Right ventricle myocardium inferior (tissue), 1 donor: Measurements from ENCODE around the gene PCDHGA9. TPM values are rescaled to one million over a fixed set of nuclear protein-coding genes. Genes with fewer than 3 reads are reported as not detected.
A peak's percentile ranks its signal among the peaks of the same experiment; 100 is the strongest.
"Not testable (repeated sequence)": the region's sequence is repeated elsewhere in the genome, so short reads cannot be mapped to it uniquely, and the experiment has no call there.

ENCODE experiments used
- ATAC-seq: fragments of 200-7000 bp; cut with Tn5 transposase; one replicate; pipeline ENCODE4 v1.9.1; 2020; ENCODE audit warnings: mild to moderate bottlenecking, moderate library complexity
- DNase-seq: peaks from one replicate; pipeline ENCODE4 v3.0.0; 2021; ENCODE audit errors: missing footprints
- intact Hi-C: fragments of 100-400 bp; cut with DNase I; formaldehyde crosslinking; loops from one replicate; pipeline ENCODE4 v1.11.0; 2022
- total RNA-seq: library from RNA; stranded (reverse); fragmentation: NEBNext Ultra II Directional; extraction: Animal tissue kit (Norgen Biotek cat#: 25700); gene quantifications from one replicate; pipeline ENCODE4 v1.2.1, GENCODE V29; 2021
- donor health status: DM: no; HTN: yes; CAD: no; lungs with severe emphysema.

Gene PCDHGA9
- total RNA-seq, 1 donor from 2014 or later, result 4.2 TPM

DNA sequence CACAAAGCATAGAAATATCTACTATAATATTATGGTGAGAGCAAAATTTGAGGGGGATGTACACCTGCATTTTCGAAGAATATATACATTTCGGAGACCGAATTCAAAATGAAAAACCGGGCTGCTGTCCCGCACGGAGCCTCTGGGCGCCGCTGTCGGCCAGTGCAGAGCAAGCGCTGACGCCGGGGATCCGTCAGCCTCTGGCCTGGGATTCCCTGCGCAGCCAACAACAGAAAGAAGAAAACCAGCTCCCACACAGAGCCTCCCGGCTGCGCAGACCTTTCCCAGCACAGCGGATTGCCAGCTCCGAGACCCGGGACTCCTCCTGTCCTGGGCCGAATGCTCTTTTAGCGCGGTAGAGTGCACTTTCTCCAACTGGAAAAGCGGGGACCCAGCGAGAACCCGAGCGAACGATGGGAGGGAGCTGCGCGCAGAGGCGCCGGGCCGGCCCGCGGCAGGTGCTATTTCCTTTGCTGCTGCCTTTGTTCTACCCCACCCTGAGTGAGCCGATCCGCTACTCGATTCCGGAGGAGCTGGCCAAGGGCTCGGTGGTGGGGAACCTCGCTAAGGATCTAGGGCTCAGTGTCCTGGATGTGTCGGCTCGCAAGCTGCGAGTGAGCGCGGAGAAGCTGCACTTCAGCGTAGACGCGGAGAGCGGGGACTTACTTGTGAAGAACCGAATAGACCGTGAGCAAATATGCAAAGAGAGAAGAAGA lies 5.4 kb downstream of the PCDHGA9 start, which contains the start of gene PCDHGB6:
Gene PCDHGB6 (plus strand): TSS at position 232 of the 716 bp plus-strand sequence. CDS start 182 bp downstream, at position 414.
- intact Hi-C loops, result not testable (repeated sequence)
- ATAC-seq (peak; percentile 79), DNase-seq (peak; percentile 81)

DNA sequence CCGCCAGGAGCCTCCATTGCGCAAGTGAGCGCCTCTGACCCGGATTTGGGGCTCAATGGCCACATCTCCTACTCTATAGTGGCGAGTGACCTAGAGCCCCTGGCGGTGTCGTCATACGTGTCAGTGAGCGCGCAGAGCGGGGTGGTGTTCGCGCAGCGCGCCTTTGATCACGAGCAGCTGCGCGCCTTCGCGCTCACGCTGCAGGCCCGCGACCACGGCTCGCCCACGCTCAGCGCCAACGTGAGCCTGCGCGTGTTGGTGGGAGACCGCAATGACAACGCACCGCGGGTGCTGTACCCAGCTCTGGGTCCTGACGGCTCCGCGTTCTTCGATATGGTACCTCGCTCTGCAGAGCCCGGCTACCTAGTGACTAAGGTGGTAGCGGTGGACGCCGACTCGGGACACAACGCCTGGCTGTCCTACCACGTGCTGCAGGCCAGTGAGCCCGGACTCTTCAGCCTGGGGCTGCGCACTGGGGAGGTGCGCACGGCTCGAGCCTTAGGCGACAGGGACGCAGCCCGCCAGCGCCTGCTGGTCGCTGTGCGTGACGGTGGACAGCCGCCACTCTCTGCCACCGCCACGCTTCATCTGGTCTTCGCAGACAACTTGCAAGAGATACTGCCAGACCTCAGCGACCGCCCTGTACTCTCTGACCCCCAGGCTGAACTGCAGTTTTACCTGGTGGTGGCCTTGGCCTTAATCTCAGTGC lies 7.2 kb downstream of the PCDHGA9 start:
- intact Hi-C loops, result loop anchor here (5.0 kb wide), 1 partner anchor 37 kb away; the partner anchor contains the start of genes PCDHGA6 and PCDHGB3
- ATAC-seq (no peak), DNase-seq (no peak)

DNA sequence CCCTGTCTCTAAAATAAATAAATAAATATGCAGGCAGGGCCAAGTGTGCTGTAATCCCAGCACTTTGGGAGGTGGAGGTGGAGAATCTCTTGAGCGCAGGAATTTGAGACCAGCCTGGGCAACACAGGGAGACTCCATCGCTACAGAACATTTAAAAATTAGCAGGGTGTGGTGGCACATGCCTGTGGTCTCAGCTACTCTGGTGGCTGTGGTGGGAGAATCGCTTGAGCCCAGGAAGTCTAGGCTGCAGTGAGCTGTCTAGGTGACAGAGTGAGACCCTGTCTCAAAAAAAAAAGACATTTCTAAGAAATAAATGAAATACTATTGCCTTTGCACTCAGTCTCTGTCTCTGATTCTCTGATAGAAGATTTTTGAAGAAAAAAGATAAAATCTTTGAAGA lies 9.0 kb downstream of the PCDHGA9 start:
- DNase-seq (no peak), ATAC-seq (no peak)
- intact Hi-C loops, result loop anchor here (5.0 kb wide), 1 partner anchor 39 kb away; the partner anchor contains the start of genes PCDHGA6 and PCDHGB3

DNA sequence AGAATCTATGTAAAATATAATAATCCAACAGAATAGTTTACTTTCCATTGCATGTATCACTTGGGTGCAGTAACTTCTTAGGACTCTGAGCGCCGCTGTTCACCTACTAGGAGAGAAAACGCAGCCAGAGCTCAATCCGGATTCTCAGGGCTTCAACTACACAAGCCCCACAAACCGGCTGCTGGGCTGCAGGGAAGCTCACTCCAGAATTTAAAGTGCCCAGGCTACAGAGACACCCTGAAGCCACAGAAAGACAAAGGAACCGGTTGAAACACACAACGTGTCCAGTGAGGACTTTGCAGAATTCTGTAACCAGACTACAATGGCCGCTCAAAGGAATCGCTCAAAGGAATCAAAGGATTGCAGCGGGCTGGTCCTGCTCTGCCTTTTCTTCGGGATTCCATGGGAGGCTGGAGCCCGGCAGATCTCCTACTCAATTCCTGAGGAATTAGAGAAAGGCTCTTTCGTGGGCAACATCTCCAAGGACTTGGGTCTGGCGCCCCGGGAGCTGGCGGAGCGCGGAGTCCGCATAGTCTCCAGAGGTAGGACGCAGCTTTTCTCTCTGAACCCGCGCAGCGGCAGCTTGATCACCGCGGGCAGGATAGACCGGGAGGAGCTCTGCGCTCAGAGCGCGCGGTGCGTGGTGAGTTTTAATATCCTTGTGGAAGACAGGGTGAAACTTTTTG lies 10.4 kb downstream of the PCDHGA9 start, which contains the start of gene PCDHGA10:
Gene PCDHGA10 (plus strand): TSS at position 134 of the 686 bp plus-strand sequence. CDS start 189 bp downstream, at position 323.
- intact Hi-C loops, result loop anchor here (5.0 kb wide), 1 partner anchor 41 kb away; the partner anchor contains the start of genes PCDHGA6 and PCDHGB3
- ATAC-seq (peak; percentile 50), DNase-seq (no peak)

DNA sequence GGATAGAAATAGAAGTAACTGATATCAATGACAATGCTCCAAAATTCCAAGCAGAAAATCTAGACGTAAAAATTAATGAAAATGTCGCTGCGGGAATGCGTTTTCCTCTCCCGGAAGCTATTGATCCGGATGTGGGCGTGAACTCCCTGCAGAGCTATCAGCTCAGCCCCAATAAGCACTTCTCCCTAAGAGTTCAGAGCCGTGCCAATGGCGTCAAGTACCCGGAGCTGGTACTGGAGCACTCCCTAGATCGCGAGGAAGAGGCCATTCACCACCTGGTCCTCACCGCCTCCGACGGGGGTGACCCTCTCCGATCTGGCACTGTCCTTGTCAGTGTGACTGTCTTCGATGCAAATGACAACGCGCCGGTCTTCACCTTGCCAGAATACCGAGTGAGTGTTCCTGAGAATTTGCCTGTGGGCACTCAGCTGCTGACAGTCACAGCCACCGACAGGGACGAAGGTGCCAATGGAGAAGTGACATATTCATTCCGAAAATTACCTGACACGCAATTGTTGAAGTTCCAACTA lies 11.0 kb downstream of the PCDHGA9 start:
- ATAC-seq (peak; percentile 22), DNase-seq (no peak)
- intact Hi-C loops, result loop anchor here (5.0 kb wide), 1 partner anchor 41 kb away; the partner anchor contains the start of genes PCDHGA6 and PCDHGB3

DNA sequence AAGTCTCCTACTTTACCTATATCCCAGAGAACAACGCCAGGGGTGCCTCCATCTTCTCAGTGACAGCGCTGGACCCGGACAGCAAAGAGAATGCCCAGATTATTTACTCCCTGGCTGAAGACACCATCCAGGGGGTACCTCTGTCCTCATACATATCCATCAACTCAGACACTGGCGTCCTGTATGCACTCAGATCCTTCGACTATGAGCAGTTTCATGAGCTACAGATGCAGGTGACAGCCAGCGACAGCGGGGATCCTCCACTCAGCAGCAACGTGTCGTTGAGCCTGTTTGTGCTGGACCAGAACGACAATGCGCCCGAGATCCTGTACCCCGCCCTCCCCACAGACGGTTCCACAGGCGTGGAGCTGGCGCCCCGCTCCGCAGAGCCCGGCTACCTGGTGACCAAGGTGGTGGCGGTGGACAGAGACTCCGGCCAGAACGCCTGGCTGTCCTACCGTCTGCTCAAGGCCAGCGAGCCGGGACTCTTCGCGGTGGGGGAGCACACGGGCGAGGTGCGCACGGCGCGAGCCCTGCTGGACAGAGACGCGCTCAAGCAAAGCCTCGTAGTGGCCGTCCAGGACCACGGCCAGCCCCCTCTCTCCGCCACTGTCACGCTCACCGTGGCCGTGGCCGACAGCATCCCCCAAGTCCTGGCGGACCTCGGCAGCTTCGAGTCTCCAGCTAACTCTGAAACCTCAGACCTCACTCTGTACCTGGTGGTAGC lies 12.1 kb downstream of the PCDHGA9 start:
- intact Hi-C loops, result loop anchor here (5.0 kb wide), 1 partner anchor 42 kb away; the partner anchor contains the start of genes PCDHGA6 and PCDHGB3
- ATAC-seq, DNase-seq: not testable (repeated sequence)

DNA sequence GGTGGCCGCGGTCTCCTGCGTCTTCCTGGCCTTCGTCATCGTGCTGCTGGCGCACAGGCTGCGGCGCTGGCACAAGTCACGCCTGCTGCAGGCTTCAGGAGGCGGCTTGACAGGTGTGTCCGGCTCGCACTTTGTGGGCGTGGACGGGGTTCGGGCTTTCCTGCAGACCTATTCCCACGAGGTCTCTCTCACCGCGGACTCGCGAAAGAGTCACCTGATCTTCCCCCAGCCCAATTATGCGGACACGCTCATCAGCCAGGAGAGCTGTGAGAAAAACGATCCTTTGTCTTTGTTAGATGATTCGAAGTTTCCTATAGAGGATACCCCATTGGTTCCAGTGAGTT lies 12.7 kb downstream of the PCDHGA9 start:
- ATAC-seq, intact Hi-C loops: not testable (repeated sequence)

DNA sequence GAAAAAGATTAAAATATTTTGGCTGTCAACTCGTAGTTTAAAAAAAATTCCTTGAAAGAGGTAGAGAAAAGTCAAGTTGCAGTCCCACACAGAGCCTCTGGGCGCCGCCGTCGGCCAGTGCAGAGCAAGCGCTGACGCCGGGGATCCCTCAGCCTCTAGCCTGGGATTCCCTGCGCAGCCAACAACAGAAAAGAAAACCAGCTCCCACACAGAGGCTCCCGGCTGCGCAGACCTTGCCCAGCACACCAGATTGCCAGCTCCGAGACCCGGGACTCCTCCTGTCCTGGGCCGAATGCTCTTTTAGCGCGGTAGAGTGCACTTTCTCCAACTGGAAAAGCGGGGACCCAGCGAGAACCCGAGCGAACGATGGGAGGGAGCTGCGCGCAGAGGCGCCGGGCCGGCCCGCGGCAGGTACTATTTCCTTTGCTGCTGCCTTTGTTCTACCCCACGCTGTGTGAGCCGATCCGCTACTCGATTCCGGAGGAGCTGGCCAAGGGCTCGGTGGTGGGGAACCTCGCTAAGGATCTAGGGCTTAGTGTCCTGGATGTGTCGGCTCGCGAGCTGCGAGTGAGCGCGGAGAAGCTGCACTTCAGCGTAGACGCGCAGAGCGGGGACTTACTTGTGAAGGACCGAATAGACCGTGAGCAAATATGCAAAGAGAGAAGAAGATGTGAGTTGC lies 15.1 kb downstream of the PCDHGA9 start, which contains the start of gene PCDHGB7:
Gene PCDHGB7 (plus strand): TSS at position 184 of the 679 bp plus-strand sequence. CDS start 183 bp downstream, at position 367.
- intact Hi-C loops, result loop anchor here (2.0 kb wide), 2 partner anchors 107 to 141 kb away; no protein-coding TSS in a partner anchor
- ATAC-seq, result peak; percentile 92
- peak; percentile 89 for DNase-seq

More for the DNA sequence above, 12.7 kb downstream of the PCDHGA9 start:
- DNase-seq, result peak; percentile 65

DNA sequence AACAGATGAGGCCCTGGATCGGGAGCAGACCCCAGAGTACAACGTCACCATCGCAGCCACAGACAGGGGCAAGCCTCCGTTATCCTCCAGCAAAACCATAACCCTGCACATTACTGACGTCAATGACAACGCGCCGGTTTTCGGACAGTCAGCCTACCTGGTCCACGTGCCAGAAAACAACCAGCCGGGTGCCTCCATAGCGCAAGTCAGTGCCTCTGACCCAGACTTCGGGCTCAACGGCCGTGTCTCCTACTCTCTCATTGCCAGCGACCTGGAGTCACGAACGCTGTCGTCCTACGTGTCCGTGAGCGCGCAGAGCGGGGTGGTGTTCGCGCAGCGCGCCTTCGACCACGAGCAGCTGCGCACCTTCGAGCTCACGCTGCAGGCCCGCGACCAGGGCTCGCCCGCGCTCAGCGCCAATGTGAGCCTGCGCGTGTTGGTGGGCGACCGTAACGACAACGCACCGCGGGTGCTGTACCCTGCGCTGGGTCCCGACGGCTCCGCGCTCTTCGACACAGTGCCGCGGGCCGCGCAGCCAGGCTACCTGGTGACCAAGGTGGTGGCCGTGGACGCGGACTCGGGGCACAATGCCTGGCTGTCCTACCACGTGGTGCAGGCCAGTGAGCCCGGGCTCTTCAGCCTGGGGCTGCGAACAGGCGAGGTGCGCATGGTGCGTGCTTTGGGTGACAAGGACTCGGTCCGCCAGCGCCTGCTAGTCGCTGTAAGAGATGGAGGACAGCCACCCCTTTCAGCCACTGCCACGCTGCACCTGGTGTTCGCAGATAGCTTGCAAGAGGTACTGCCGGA lies 16.7 kb downstream of the PCDHGA9 start:
- intact Hi-C loops, result no loop called here
- DNase-seq (no peak), ATAC-seq (no peak)

DNA sequence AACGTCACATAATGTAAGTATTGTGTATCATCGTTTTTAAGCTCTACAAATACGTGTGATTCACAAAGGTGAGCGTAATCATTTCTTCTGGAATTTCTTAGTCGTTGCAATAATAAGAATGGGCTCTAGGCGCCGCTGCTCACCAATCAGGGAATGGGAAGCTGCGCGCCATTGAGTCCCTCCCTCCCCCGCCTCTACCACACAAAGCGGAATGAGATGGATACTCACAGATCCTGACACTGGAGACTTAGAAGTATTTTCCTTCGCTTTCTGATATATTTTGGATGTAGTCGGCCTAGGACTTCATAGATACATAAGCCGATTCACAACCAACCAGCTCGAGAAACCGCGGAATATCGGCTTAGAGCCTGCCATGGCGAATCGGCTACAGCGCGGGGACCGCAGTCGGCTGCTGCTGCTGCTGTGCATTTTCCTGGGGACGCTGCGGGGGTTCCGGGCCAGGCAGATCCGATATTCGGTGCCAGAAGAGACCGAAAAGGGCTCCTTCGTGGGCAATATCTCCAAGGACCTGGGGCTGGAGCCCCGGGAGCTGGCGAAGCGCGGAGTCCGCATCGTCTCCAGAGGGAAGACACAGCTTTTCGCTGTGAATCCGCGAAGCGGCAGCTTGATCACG lies 18.4 kb downstream of the PCDHGA9 start, which contains the start of gene PCDHGA11:
Gene PCDHGA11 (plus strand): TSS at position 197 of the 634 bp plus-strand sequence. CDS start 177 bp downstream, at position 374.
- intact Hi-C loops, result no loop called here
- ATAC-seq (no peak), DNase-seq (no peak)

DNA sequence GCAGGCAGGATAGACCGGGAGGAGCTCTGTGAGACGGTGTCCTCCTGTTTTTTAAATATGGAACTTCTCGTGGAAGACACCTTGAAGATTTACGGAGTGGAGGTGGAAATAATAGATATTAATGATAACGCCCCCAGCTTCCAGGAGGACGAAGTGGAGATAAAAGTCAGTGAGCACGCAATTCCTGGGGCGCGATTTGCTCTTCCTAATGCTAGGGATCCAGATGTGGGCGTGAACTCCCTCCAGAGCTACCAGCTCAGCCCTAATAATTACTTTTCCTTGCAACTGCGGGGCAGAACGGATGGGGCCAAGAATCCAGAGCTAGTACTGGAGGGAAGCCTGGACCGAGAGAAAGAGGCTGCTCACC lies 18.9 kb downstream of the PCDHGA9 start:
- intact Hi-C loops, result no loop called here
- ATAC-seq (no peak), DNase-seq (no peak)

DNA sequence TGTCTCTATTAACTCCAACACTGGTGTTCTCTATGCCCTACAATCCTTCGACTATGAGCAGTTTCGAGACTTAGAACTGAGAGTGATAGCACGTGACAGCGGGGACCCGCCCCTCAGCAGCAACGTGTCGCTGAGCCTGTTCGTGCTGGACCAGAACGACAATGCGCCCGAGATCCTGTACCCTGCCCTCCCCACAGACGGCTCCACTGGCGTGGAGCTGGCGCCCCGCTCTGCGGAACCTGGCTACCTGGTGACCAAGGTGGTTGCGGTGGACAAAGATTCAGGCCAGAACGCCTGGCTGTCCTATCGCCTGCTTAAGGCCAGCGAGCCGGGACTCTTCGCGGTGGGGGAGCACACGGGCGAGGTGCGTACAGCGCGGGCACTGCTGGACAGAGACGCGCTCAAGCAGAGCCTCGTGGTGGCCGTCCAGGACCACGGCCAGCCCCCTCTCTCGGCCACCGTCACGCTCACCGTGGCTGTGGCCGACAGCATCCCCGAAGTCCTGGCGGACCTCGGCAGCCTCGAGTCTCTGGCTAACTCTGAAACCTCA lies 20.2 kb downstream of the PCDHGA9 start:
- DNase-seq (no peak), ATAC-seq (no peak)
- intact Hi-C loops, result no loop called here

DNA sequence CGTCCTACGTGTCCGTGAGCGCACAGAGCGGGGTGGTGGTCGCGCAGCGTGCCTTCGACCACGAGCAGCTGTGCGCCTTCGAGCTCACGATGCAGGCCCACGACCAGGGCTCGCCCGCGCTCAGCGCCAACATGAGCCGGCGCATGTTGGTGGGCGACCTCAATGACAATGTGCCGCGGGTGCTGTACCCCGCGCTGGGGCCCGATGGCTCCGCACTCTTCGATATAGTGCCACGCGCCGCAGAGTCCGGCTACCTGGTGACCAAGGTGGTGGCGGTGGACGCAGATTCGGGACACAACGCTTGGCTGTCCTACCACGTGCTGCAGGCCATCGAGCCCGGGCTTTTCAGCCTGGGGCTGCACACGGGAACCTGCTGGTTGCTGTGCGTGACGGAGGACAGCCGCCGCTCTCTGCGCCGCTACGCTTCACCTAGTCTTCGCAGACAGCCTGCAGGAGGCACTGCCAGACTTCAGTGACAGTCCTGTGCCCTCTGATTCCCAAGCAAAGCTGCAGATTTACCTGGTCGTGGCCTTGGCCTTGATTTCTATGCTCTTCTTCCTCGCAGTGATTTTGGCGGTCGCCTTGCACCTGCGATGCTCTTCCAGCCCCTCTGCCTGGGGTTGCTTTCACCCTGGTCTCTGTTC lies 25.3 kb downstream of the PCDHGA9 start:
- intact Hi-C loops, result no loop called here
- no peak for ATAC-seq

DNA sequence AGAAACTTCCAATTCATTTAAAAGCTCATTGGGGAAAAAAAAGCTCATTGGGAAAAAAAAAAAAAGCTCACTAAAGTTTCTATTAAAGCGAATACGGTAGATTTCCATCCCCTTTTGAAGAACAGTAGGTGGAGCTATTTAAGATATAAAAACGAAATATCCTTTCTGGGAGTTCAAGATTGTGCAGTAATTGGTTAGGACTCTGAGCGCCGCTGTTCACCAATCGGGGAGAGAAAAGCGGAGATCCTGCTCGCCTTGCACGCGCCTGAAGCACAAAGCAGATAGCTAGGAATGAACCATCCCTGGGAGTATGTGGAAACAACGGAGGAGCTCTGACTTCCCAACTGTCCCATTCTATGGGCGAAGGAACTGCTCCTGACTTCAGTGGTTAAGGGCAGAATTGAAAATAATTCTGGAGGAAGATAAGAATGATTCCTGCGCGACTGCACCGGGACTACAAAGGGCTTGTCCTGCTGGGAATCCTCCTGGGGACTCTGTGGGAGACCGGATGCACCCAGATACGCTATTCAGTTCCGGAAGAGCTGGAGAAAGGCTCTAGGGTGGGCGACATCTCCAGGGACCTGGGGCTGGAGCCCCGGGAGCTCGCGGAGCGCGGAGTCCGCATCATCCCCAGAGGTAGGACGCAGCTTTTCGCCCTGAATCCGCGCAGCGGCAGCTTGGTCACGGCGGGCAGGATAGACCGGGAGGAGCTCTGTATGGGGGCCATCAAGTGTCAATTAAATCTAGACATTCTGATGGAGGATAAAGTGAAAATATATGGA lies 27.9 kb downstream of the PCDHGA9 start, which contains the start of gene PCDHGA12:
Gene PCDHGA12 (plus strand): TSS at position 176 of the 782 bp plus-strand sequence. CDS start 253 bp downstream, at position 429.
- intact Hi-C loops, result loop anchor here (2.0 to 5.0 kb wide), 2 partner anchors 47 to 94 kb away; partner anchors contain the start of gene PCDHGC3
- ATAC-seq (peak; percentile 90), DNase-seq (no peak)

More for the DNA sequence above, 25.3 kb downstream of the PCDHGA9 start:
- DNase-seq, result no peak
